Cerebellar nuclear complex (tissue), 1 donor: ENCODE data around the gene ESPNL.

ENCODE experiments used
- DNase-seq, 2 experiments: peaks; one replicate each; lab custom pipeline; 2025; lab: John Stamatoyannopoulos, UW

The ESPNL gene

GRCh38 chr2:238171575-238172187 is 71.5 kb downstream of the ESPNL start:
- no peak for DNase-seq

GRCh38 chr2:238172439-238172838 is 72.3 kb downstream of the ESPNL start:
- no peak for DNase-seq

GRCh38 chr2:238173692-238174091 is 73.6 kb downstream of the ESPNL start:
- DNase-seq: no peak

- DNase-seq: no peak
Measured at GRCh38 chr2:238174291-238174690, 74.2 kb downstream of the ESPNL start.

- DNase-seq: no peak
Measured at GRCh38 chr2:238174701-238175100, 74.6 kb downstream of the ESPNL start.

- no peak for DNase-seq
Measured at GRCh38 chr2:238176613-238177012, 76.5 kb downstream of the ESPNL start.

- DNase-seq: no peak
Measured at GRCh38 chr2:238180554-238180953, 80.4 kb downstream of the ESPNL start.

- DNase-seq: no peak
Measured at GRCh38 chr2:238182362-238182761, 82.2 kb downstream of the ESPNL start.
